Gastrocnemius medialis (tissue), 4 donors: ENCODE results near the gene FDPS.
"Not testable (repeated sequence)": the region's sequence is repeated elsewhere in the genome, so short reads cannot be mapped to it uniquely, and the experiment has no call there.

ENCODE experiments used
- CTCF ChIP-seq, 5 experiments: fragments of 450-650 bp in 3 of 5; fragments of 200-600 bp in 2 of 5; sonication (generic) in 2 of 5; IDR thresholded peaks in 4 of 5; conservative IDR thresholded peaks in 1 of 5; 1 replicate in 4 of 5; 2 replicates in 1 of 5; pipeline ENCODE4 v1.5.1; 2016 to 2019; ENCODE audit warnings: antibody characterized with exemption in 5 of 5, mild to moderate bottlenecking in 3 of 5, moderate library complexity in 3 of 5
- POLR2A ChIP-seq, 2 donors: fragments of 450-650 bp; IDR thresholded peaks; one replicate each; pipeline ENCODE4 v1.6.1; 2017; ENCODE audit warnings: antibody characterized with exemption in 2 of 2, mild to moderate bottlenecking in 2 of 2, moderate library complexity in 2 of 2

- not testable (repeated sequence) for TF ChIP-seq CTCF (IDR thresholded peaks at IDR 0.05 in 4 of 5, conservative IDR thresholded peaks at IDR 0.05 in 1 of 5); POLR2A (IDR thresholded peaks at IDR 0.05)
Observed at GRCh38 chr1:155291006-155291405, 17.7 kb upstream of the FDPS start.
